Kidney (tissue), 14 donors: ENCODE measurements around the gene B2M. TPM values are rescaled to one million over a fixed set of nuclear protein-coding genes. Genes with fewer than 3 reads are reported as not detected.
A peak's percentile ranks its signal among the peaks of the same experiment; 100 is the strongest.

ENCODE experiments used
- DNase-seq, 5 donors: peaks; one replicate each; pipeline ENCODE4 v3.0.0-alpha.2; 2013 to 2020
- FAIRE-seq: peaks from 2 replicates; lab custom pipeline; 2012; peaks lifted over from hg19 to GRCh38; lab: Jason Lieb, UNC
- H3K27ac ChIP-seq, 2 donors: one replicate each; pipeline ENCODE4 v1.7.0; 2013; ENCODE audit warnings: low read depth in 2 of 2, low read length in 2 of 2, inconsistent platforms in 1 of 2
- H3K27me3 ChIP-seq: one replicate; pipeline ENCODE4 v1.7.1; 2013; ENCODE audit warnings: low read length, inconsistent platforms; ENCODE audit not compliant: control insufficient read depth, insufficient read depth
- H3K36me3 ChIP-seq, 3 donors: one replicate each; pipeline versions ENCODE4 v1.7.0 to v1.7.1; 2013; ENCODE audit warnings: low read length in 3 of 3, control low read depth in 1 of 3, inconsistent platforms in 1 of 3; ENCODE audit not compliant: insufficient read depth in 3 of 3, control insufficient read depth in 2 of 3
- H3K4me1 ChIP-seq, 3 donors: one replicate each; pipeline versions ENCODE4 v1.7.0 to v1.7.1; 2013; ENCODE audit warnings: low read length in 3 of 3, inconsistent platforms in 1 of 3, low read depth in 1 of 3; ENCODE audit not compliant: control insufficient read depth in 2 of 3, insufficient read depth in 2 of 3
- H3K4me3 ChIP-seq, 3 donors: one replicate each; pipeline versions ENCODE4 v1.7.0 to v1.8.1; 2013; ENCODE audit warnings: low read length in 3 of 3, control low read depth in 1 of 3, inconsistent platforms in 1 of 3
- H3K9ac ChIP-seq, 3 donors: one replicate each; pipeline versions ENCODE4 v1.7.0 to v1.7.1; 2013; ENCODE audit warnings: low read length in 3 of 3, control low read depth in 1 of 3, inconsistent platforms in 1 of 3
- H3K9me3 ChIP-seq, 3 donors: one replicate each; pipeline versions ENCODE4 v1.7.0 to v1.7.1; 2013; ENCODE audit warnings: low read length in 3 of 3, control low read depth in 1 of 3, inconsistent platforms in 1 of 3; ENCODE audit not compliant: control insufficient read depth in 2 of 3, insufficient read depth in 1 of 3
- intact Hi-C: fragments of 100-400 bp; cut with DNase I; formaldehyde crosslinking; loops from one replicate; pipeline ENCODE4 v1.11.1; 2022
- polyA plus RNA-seq: library from polyadenylated mRNA; stranded (reverse); fragments of 350-450 nt; fragmentation: Illumina TruSeq; extraction: RNeasy Lipid Tissue Mini Kit (QIAGEN cat#74804); gene quantifications from one replicate; pipeline ENCODE4 v1.2.3, GENCODE V29; 2014; ENCODE audit warnings: low read depth, low replicate concordance; ENCODE audit not compliant: insufficient read depth
- total RNA-seq: library from RNA; stranded (reverse); fragmentation: NEBNext Ultra II Directional; extraction: Animal tissue kit (Norgen Biotek cat#: 25700); gene quantifications from one replicate; pipeline ENCODE4 v1.2.1, GENCODE V29; 2021
- TF ChIP-seq, protein P1 (sequence below): IDR thresholded peaks from 3 replicates; pipeline ENCODE4 v1.5.1; 2012; ENCODE audit warnings: mild to moderate bottlenecking, moderate library complexity, borderline replicate concordance; ENCODE audit not compliant: insufficient read depth; ENCODE audit errors: extremely low read depth
- donor health status: control.
- donor health status: control.
- donor health status: control.
- donor health status: control.
- donor health status: control.
- donor health status: DM: yes; HTN: yes; CAD: no.
- donor health status: Normal renal cell carcinoma (clear cell type).

Gene B2M
- total and polyA plus RNA-seq, 2 donors from 2014 or later, result 1,898 to 3,515 TPM

DNA sequence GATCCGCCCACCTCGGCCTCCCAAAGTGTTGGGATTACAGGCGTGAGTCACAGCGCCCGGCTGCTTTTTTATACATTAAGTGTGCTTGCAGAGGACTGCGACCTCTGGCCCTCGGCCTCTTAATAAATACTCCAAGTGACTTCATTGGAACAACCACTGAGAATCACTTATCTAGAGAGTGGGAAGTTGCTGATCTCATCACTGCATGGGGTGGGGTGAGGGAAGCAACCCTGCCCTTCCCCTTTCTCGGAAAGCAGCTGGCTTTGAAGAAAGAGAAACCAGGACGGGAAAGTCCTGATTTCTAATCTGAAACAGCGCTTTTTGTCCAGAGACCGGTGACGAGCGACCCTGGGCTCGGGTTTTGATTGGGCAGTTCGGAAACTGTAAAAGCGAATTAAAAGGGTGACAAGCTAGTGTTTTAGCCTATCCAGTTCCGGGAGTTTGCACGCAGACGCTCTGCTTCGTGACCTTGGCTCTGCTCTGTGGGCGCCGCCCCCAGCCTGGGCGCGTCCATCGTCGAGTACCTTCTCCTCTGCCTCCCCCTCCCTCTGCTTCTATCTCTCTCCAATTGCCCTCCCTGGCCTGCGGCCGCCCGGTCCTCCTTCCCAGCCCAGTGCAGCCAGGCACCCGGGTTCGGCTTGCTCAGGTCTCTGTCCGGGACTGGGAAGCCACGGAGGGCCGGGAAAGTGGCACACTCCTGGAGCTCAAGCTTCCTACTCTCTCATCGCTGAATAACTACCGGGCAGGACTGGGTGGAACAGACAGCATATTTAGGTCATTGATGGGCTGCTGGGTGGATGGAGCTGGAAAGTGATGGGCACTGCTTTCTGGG is 17.5 kb downstream of the B2M start:
- FAIRE-seq, result peak; percentile 98
- TF ChIP-seq, protein P1, sequence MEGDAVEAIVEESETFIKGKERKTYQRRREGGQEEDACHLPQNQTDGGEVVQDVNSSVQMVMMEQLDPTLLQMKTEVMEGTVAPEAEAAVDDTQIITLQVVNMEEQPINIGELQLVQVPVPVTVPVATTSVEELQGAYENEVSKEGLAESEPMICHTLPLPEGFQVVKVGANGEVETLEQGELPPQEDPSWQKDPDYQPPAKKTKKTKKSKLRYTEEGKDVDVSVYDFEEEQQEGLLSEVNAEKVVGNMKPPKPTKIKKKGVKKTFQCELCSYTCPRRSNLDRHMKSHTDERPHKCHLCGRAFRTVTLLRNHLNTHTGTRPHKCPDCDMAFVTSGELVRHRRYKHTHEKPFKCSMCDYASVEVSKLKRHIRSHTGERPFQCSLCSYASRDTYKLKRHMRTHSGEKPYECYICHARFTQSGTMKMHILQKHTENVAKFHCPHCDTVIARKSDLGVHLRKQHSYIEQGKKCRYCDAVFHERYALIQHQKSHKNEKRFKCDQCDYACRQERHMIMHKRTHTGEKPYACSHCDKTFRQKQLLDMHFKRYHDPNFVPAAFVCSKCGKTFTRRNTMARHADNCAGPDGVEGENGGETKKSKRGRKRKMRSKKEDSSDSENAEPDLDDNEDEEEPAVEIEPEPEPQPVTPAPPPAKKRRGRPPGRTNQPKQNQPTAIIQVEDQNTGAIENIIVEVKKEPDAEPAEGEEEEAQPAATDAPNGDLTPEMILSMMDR, result no peak
- Histone ChIP-seq H3K36me3 (peaks cover 0 to 5% (median 0%) of the 10 kb centered on the region in 3 donors), H3K4me3 (peak overlapping the region; percentile 93 to 98 (median 98)), H3K9me3 (no peaks in the 10 kb centered on the region), H3K27me3 (no peaks in the 10 kb centered on the region), H3K9ac (peak overlapping the region; percentile 85 to 99 (median 98)), H3K4me1 (peaks cover 0 to 6% (median 0%) of the 10 kb centered on the region in 3 donors), H3K27ac (peak overlapping the region; percentile 99)
- intact Hi-C loops, result no loop called here
- peak; percentile 96 to 99 (median 98) for DNase-seq

DNA sequence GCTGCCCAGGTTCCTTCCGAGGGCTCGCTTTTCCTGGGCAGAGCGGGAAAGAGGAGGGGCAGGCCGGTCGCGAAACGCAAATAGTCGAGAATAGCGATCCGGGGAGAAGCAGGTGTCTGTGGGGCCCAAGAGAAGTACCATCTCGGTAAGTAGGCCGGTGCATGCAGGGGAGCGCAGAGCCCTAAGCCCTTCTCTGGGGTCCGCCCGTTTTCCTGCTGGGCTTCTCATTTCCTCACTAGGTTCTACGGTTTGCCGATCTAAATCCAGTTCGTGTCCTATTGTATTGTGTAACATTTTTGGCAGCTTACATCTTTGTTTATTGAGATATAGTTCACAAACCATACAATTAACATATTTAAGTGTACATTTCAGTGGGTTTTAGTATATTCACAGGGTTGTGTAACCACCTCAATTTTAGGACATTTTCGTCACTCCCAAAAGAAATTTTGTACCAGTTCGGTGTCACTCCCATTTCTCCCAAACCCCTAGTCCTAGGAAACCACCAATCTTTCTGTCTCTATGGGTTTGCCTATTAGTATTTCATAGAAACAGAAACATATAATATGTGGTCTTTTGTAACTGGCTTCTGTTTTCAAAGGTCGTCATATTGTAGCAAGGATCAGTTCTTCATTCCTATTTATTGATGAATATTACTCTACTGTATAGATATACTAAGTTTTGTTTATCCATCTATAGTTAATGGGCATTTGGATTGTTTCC is 18.3 kb downstream of the B2M start:
- Histone ChIP-seq H3K36me3 (peaks cover 0 to 5% (median 0%) of the 10 kb centered on the region in 3 donors), H3K4me1 (peaks cover 0 to 6% (median 0%) of the 10 kb centered on the region in 3 donors), H3K27ac (peak overlapping the region; percentile 99), H3K9ac (peak overlapping the region; percentile 85 to 99 (median 98)), H3K9me3 (no peaks in the 10 kb centered on the region), H3K27me3 (no peaks in the 10 kb centered on the region), H3K4me3 (peak overlapping the region; percentile 93 to 98 (median 98))
- peak in 1 of 5 donors; percentile 80 for DNase-seq
- no peak for FAIRE-seq
- TF ChIP-seq, protein P1, result no peak
- intact Hi-C loops, result no loop called here

DNA sequence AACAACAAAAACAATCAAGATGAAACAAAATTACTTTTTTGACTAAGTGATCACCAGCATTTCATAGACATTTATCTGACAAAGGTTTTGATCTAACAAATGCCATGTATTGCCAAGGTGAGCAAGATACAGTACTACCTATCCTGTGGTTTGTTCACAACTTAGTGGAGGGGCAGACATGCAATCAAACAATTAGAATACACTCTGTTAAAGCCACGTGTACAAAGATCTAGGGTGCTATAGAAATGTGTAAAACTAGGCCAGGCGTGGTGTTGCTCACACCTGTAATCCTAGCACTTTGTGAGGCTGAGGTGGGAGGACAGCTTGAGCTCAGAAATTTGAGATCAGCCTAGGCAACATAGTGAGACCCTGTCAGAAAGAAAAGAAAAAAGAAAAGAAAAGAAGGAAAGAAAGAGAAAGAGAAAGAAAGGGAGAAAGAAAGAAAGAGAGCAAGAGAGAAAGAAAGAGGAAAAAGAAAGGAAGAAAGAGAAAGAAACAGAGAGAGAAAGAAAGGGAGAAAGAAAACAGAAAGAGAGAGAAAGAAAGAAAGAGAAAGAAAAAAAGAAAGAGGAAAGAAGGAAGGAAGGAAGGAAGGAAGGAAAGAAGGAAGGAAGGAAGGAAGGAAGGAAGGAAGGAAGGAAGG is 23.6 kb downstream of the B2M start:
- H3K27me3 ChIP-seq, result no peaks in the 10 kb centered on the region
- H3K36me3 ChIP-seq, result peaks cover 0 to 5% (median 0%) of the 10 kb centered on the region in 3 donors
- no peak for DNase-seq
- TF ChIP-seq, protein P1, result no peak
- H3K4me3 ChIP-seq, result no peak overlapping the region
- no peak overlapping the region for H3K27ac ChIP-seq
- no peaks in the 10 kb centered on the region for H3K9me3 ChIP-seq
- FAIRE-seq, result no peak
- peaks cover 0 to 6% (median 0%) of the 10 kb centered on the region in 3 donors for H3K4me1 ChIP-seq
- peak overlapping the region in 1 of 3 donors; percentile 37 for H3K9ac ChIP-seq
- intact Hi-C loops, result loop anchor here (5.0 kb wide), 1 partner anchor 73 kb away; the partner anchor contains the start of gene SPG11
